H4 (cell line): ENCODE results near the gene MACROD2. TPM values are rescaled to one million over a fixed set of nuclear protein-coding genes. Genes with fewer than 3 reads are reported as not detected.

Experiments
- DNase-seq: peaks from one replicate; pipeline ENCODE4 v3.0.0-alpha.2; 2015; ENCODE audit warnings: low spot score
- total RNA-seq: library from RNA; depleted of rRNA; stranded (reverse); fragments of >200 nt; shearing (Covaris generic); gene quantifications from 2 replicates; pipeline ENCODE4 v1.2.3, GENCODE V29; 2014

Gene MACROD2
- total RNA-seq, 1 experiment from 2014 or later: 1.2 TPM

DNA sequence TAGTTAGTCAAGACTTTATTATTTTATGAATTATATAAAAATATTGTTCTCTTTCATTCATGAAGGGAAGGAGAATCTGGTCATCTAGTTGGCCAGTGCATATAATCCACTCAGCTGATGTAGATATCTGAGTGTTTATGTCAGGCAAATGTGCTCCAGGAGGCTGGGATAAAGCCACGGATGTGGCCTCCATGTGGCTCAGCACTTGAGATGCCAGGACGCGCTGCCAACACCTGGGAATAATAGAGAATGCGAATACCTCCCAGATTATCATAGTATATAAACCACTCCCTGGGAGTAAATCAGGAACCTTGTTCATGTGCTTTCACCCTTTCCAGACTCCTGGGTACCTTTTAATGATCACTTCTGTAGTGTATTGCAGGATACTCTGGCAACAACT, 1571.9 kb downstream of the MACROD2 start:
- peak; percentile 13 for DNase-seq

- no peak for DNase-seq
These were observed 1574.8 kb downstream of the MACROD2 start for GRCh38 chr20:15570156-15570555.

DNA sequence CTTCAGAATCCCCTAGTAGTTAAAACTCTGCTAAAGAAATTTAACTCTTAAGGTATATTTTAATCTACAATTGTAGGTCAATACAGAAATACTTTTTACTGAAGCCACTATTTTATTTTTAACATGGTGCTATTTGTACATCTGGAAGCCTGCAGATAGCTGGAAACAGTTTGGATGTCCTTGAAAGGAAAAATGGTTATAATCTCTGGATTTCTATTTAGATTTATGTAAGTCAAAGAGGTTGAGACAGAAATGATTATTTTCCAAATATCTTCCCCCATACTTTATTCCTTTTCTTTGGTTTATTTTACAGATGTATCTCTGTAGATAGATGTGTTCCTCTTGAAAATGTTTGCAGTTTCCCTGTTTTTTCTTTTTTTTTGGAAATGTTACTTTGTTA, 1575.7 kb downstream of the MACROD2 start:
- DNase-seq: no peak

DNA sequence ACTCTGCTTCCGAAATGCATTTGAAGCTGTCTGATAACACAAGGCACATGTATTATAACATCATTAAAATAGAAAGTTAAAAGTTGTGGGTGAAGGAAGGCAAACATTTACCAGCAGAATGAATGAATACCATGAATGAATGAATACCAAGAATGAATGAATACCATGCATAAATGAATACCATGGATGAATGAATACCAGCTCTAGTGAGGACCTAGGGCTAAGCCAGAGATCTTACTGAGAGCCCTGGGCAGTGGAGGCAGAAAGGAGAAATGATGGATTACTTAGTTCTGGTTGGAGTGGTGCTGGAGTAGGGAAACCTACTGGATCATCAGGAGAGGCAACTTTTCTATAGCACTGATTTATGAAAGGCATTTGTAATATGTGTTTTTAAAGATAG, 1579.9 kb downstream of the MACROD2 start:
- DNase-seq: no peak

- DNase-seq: no peak
These were observed 1581.1 kb downstream of the MACROD2 start for GRCh38 chr20:15576411-15576810.

DNA sequence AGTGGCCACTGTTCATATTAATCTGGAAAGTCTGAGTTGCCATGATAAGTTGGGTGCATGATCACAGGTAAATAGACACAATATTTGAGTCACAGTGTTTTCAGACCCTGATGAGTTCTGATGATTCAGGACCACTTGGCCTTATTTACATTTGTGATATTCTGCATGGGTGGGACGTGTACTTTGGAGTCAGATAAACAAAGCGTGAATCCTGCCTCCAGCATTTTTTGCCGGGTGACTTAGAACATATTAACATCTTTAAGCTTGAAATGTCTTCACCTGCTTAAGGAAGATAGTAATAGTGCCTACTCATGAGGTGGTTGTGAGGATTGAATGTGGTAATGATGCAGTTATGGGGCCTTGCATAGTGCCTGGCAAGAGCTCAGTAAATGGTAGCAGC, 1582.8 kb downstream of the MACROD2 start:
- no peak for DNase-seq

DNA sequence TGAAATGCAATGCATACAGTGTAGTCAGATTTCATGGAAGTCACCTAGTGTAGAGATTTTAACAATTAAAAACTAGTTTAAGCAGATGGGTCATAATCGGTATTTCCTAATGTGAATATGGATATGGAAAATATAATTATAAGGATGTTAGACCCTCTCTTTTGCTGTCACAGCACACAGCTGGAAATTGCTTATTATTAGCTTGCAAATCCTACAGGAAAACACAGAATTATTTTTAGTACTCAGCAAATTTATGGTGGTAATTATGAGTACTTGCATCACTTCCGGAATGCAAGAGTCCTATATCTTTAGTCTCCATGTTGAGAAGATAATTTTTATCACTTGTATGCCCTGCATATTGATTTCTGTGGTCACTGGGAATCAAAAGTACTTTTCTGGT, 1584.4 kb downstream of the MACROD2 start:
- no peak for DNase-seq

DNA sequence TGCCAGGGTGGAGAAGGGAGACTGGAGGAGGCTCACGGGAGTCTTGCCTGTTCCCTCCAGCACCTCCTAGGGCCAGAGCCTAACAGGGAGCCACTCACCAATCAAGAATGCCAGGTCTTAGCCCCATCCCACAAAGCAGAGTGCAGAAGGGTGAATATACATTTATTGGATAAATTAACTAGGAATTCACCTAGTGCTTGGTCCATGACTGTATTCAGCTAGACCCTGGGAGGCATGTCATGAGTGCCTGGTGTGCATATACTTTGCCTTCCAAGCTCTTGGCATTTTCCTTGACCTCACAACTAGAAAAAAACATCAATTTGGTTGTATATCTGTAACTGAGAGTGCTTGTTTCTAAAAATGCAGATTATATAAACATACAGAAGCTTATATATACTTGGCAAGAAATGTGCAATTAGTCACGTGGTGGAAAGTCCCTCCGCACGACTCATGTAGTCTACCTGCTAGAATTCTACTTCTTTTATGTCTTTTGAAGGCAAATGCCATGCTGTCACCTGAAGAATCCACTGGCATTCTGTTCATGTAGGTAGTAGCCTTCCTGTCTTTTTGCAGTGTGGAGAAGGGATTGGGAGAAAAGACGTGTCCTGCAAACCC, 1586.9 kb downstream of the MACROD2 start:
- DNase-seq: peak; percentile 40

DNA sequence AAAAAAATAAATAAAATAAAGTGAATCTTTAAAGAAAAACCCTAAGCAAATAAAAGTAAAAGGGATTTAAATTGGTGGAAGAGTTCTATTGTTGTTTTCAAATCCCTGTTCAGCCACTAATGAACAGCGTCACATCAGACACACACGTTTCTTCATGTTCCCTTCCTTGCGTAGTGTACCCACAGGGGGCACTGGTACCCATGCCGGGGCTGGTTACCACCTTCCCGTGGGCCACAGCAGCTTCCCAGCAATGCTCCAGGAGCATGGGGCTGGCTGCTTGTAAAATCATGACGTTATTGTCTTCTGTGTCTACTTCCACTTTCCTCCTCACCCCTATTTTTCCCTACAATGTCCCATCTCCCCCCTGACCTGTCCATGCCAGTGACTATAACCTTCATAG, 1589.2 kb downstream of the MACROD2 start:
- peak; percentile 18 for DNase-seq

DNA sequence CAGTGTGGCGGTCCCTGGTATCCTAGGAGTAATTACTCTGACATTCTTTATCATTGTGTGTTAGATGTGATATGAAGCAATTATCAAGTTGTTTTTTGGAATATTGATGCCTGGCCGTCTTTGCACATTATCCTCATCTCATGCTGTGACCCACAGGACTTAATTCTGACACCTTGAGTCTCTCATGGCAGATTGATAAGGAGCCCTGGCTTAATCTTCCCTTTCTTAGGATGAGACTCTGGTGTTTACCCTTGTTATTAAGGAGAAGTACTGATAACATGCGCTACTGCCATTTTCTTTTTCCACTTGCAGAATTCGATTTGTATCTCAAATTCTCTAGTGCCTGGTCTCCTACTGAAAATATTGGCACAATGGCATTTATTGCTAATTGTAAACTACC, 1597.8 kb downstream of the MACROD2 start:
- DNase-seq: no peak

GRCh38 chr20:15594158-15594695, 1598.9 kb downstream of the MACROD2 start:
- no peak for DNase-seq

DNA sequence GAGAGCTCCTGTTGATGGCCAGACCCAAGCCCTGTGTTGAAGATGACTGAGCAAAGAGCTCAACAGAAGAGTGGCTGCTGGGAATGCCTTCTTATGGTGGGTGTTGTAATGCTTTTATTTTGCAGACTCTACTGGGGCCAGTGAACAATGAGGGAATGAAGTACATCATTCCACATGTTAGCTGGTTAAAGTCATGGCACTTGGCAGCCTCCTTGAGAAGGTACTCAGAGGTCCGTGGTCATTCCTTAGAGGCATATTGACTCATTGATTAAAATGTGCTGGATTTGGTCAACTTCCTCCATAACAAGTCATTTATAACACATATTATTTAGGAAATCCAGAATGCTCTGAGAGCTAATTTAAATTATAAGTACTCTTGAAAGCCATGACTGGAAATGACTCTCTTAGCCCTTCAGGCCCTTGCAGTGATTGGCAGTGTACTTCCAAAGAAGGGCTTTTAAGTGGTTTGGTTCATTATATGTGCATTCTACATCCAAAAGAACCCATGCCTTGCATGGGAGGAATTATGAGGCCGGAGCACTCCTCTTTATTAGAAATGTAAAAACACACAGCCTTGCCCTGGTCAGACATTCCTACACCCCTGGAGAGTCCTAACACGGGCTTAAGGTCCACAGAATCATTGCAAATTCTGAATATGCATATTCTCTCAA, 1601.0 kb downstream of the MACROD2 start:
- DNase-seq: no peak

GRCh38 chr20:15597306-15597705, 1602.0 kb downstream of the MACROD2 start:
- DNase-seq: peak; percentile 13

DNA sequence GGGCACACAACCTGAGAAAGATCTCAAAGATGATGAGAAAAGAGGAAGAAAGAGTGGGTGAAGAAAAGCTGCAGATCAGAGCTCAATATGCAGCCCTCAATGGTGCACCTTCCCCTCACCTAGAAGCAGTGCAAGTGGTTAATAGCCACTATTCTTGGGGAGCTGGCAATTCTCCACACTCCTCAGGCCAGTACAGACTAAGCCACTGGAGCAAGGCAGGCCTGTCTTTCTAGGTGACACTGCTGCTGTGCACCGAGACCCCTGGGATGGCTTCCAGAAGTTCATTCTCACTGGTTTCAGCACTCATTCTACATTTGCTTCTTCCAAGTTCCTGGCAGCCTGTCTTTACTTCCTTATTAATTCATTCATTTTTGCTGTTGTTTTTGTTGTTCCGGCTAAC, 1604.6 kb downstream of the MACROD2 start:
- DNase-seq: no peak

- DNase-seq: no peak
These were observed 1605.2 kb downstream of the MACROD2 start for GRCh38 chr20:15600565-15600964.

- DNase-seq: no peak
These were observed 1608.2 kb downstream of the MACROD2 start for GRCh38 chr20:15603506-15603905.

DNA sequence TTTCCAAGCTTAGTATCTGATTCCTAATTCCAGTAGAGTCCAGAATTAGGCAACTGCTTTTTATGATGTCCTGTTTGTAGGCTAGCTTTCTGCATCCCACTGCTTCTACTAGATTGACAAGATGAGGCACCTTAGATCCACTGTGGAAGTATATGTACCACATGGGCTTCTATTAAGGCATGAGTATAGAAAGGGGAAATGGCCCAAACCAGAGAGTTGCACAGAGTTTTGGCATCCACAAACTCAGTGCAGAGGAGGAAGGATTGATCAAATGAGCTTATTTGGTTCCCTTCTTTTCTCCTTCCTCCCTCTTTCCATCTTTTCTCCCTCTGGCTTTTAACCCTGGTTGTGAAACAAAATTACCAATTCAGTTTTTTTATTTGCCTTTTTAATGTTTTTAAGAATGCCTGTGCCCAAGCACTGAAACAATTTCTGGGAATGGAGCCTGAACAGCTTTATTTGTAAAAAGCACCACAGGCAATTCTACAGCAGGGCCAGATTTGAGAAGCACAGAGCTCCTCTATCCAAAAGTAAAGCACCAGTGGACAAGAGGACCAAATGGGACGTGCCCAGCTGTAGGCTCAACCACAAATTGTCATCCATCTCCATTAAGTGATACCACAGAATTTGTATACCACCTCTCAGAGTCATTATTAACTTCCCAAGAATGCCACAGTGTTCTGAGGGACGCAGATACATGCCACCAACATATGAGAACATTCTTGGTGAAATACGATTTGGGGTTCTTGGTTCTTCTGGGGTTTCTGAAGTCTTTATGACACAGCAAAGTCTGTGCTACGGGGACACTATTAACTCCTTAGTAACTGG, 1608.9 kb downstream of the MACROD2 start:
- DNase-seq: peak; percentile 14

- no peak for DNase-seq
These were observed 1614.6 kb downstream of the MACROD2 start for GRCh38 chr20:15609921-15610320.

DNA sequence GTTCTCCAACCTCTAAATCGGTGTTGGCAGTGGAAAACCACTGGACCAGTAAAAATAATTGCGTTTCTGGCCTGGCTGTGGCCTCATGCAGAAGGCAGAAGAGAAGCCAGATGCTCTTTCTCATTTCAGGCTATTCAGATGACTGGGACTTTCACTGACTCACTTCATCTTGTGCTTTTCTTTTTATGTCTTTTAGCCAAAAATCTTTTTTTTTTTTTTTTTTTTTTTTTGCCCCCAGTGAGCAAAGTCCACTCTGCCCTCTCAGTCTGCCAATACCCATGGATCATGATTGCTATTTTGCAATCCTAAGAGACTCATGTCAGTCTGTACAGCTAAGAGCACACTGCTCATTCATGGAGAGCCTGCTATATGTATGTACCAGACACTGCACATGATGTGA, 1615.5 kb downstream of the MACROD2 start:
- no peak for DNase-seq

DNA sequence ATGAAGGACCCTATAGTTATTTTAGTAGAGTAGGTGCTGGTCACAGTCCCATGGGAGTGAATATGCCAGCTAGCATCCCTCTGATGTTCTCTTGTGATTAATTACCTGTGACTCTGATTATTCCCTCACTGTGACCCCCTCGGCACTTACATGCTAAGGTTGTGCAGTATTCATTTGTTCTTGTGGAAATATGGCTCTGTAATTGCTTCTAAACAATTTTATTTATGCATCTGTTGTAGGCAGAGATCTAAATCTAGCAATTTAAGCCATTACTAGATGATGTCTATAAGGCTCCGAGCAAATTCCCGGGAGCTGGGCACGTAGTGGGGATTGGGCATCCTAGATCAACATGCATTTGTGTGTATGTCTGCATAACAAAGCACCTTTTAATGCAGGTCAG, 1616.2 kb downstream of the MACROD2 start:
- DNase-seq: no peak

DNA sequence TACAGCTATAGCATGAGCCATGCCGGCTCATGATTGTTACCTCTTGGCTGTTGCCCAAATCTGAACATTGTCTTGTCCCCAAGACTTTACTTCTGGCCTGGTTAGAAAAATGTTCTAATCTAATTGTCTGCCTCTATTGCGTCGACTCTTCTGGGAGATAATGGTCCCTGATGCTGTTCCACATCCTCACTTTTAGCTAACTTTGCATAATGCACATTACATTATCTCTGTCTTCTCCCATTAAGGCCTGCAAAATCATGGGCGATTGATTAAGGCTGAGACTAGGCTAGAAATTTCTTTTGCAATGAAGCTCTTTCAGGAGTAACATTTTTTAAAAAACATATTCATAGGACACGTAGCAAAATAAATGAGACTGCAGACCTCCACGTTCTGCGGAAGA, 1616.9 kb downstream of the MACROD2 start:
- no peak for DNase-seq

DNA sequence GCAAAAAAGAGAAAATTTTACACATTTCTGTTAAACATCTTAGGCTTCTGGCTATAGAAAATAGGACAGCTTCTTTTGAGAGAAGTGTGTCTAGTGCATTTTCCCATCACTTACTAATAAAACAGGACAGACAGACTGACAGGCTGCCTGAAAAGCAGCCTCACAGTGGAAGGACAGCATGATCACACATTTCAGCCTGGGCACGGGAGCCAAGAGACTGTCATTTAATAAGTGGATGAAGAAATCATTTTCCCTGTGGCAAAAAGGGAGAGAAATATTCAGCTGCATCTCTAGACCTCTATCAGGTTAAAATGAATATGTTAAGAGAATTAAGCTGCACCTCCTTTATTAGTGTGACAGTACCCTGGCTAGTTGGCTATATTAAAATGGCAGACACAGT, 1617.5 kb downstream of the MACROD2 start:
- DNase-seq: no peak

- no peak for DNase-seq
These were observed 1618.2 kb downstream of the MACROD2 start for GRCh38 chr20:15613530-15613929.
